Gastroesophageal sphincter (tissue), 4 donors: ENCODE results near the gene RAB35. TPM values are rescaled to one million over a fixed set of nuclear protein-coding genes. Genes with fewer than 3 reads are reported as not detected.

Source experiments
- ATAC-seq: fragments of 150-250 bp; one replicate; pipeline ENCODE4 v1.9.1; 2016; ENCODE audit warnings: mild to moderate bottlenecking, moderate library complexity
- H3K27ac ChIP-seq, 4 donors: fragments of 200-600 bp; sonication (generic) in 3 of 4; 1 replicate in 3 of 4; 2 replicates in 1 of 4; pipeline ENCODE4 v1.5.1; 2016 to 2019
- H3K27me3 ChIP-seq: fragments of 200-600 bp; sonication (generic); one replicate; pipeline ENCODE4 v1.5.1; 2019
- H3K36me3 ChIP-seq, 2 donors: fragments of 200-600 bp; sonication (generic); one replicate each; pipeline ENCODE4 v1.5.1; 2019; ENCODE audit warnings: control low read depth in 1 of 2
- H3K4me1 ChIP-seq, 3 donors: fragments of 200-600 bp; sonication (generic); 1 replicate in 2 of 3; 2 replicates in 1 of 3; pipeline ENCODE4 v1.5.1; 2016 to 2019; ENCODE audit warnings: control low read depth in 2 of 3
- H3K4me3 ChIP-seq, 2 donors: fragments of 200-600 bp; sonication (generic); one replicate each; pipeline ENCODE4 v1.5.1; 2019; ENCODE audit warnings: mild to moderate bottlenecking in 1 of 2, moderate library complexity in 1 of 2
- H3K9me3 ChIP-seq, 3 donors: fragments of 200-600 bp; sonication (generic); one replicate each; pipeline ENCODE4 v1.5.1; 2017 to 2019; ENCODE audit warnings: control low read depth in 2 of 3
- EP300 ChIP-seq: sonication (generic); formaldehyde crosslinking; IDR thresholded peaks from one replicate; pipeline ENCODE4 v1.6.1; 2017; ENCODE audit warnings: antibody characterized with exemption, mild to moderate bottlenecking
- POLR2A ChIP-seq, 2 donors: fragments of 450-650 bp; IDR thresholded peaks; one replicate each; pipeline ENCODE4 v1.6.1; 2017; ENCODE audit warnings: antibody characterized with exemption in 2 of 2, mild to moderate bottlenecking in 2 of 2, moderate library complexity in 1 of 2
- POLR2AphosphoS5 ChIP-seq: sonication (generic); formaldehyde crosslinking; IDR thresholded peaks from one replicate; pipeline ENCODE4 v1.6.1; 2017; ENCODE audit warnings: antibody characterized with exemption
- WGBS, 2 donors: methylation state at CpG; one replicate each; pipeline ENCODE4 v1.1.5; 2018; ENCODE audit warnings: low coverage in 1 of 2; 5-methylcytosine and 5-hydroxymethylcytosine counted together
- total RNA-seq, 4 donors: library from RNA; depleted of rRNA; stranded (reverse); fragments of >200 nt; gene quantifications; one replicate each; pipeline ENCODE4 v1.1.0, GENCODE V29; 2016
- TF ChIP-seq, protein P1 (sequence below), 4 experiments: fragments of 200-600 bp in 2 of 4; fragments of 450-650 bp in 2 of 4; sonication (generic) in 1 of 4; IDR thresholded peaks; one replicate each; pipeline ENCODE4 v1.5.1; 2017 to 2019; ENCODE audit warnings: antibody characterized with exemption in 4 of 4, mild to moderate bottlenecking in 2 of 4, moderate library complexity in 2 of 4

The RAB35 gene
- total RNA-seq, 4 donors from 2014 or later: 37.5 to 42.3 (median 41.7) TPM

GRCh38 chr12:120158351-120158750 lies 41.8 kb upstream of the RAB35 start:
- Histone ChIP-seq H3K27me3 (no peaks in the 10 kb centered on the region), H3K36me3 (peaks cover 0 to 100% of the 10 kb centered on the region in 2 donors), H3K9me3 (no peaks in the 10 kb centered on the region), H3K4me3 (no peak overlapping the region), H3K4me1 (no peaks in the 10 kb centered on the region), H3K27ac (no peak overlapping the region)
- no CpG with 5 or more reads among the region's 10 CpGs for WGBS, 2 donors
- ATAC-seq: no peak
- TF ChIP-seq, protein P1, sequence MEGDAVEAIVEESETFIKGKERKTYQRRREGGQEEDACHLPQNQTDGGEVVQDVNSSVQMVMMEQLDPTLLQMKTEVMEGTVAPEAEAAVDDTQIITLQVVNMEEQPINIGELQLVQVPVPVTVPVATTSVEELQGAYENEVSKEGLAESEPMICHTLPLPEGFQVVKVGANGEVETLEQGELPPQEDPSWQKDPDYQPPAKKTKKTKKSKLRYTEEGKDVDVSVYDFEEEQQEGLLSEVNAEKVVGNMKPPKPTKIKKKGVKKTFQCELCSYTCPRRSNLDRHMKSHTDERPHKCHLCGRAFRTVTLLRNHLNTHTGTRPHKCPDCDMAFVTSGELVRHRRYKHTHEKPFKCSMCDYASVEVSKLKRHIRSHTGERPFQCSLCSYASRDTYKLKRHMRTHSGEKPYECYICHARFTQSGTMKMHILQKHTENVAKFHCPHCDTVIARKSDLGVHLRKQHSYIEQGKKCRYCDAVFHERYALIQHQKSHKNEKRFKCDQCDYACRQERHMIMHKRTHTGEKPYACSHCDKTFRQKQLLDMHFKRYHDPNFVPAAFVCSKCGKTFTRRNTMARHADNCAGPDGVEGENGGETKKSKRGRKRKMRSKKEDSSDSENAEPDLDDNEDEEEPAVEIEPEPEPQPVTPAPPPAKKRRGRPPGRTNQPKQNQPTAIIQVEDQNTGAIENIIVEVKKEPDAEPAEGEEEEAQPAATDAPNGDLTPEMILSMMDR (IDR thresholded peaks at IDR 0.05): no peak
- TF ChIP-seq EP300 (no peak), POLR2A (IDR thresholded peaks at IDR 0.05) (no peak), POLR2AphosphoS5 (no peak)

DNA sequence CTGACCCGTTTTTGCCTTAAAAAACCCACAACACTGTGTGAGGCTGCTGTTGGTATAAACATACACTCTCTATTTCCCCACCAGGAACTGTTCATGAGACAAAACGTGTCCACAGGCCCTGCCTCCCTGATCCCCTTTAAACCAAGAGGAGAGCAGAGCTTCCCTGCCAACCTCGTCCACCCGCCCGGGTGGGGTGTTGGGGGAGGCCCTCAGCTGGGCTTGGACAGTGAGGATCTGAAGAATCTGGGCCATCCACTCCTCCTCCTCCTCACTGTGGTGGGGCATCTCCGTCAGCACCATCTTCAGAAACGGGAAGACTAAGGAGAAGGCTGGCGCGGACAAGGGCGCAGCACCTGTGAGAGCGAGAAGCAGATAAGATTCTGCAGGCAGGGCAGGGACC lies 41.1 kb upstream of the RAB35 start:
- no peak for ATAC-seq
- TF ChIP-seq EP300 (no peak), POLR2AphosphoS5 (no peak), POLR2A (IDR thresholded peaks at IDR 0.05) (no peak)
- TF ChIP-seq, protein P1 (IDR thresholded peaks at IDR 0.05): no peak
- Histone ChIP-seq H3K27ac (no peak overlapping the region), H3K4me3 (no peak overlapping the region), H3K27me3 (no peaks in the 10 kb centered on the region), H3K36me3 (peaks cover 3 to 100% of the 10 kb centered on the region in 2 donors), H3K9me3 (no peaks in the 10 kb centered on the region), H3K4me1 (no peaks in the 10 kb centered on the region)
- WGBS, 2 donors: 52 to 71% methylated on average over 1 to 2 of the region's 11 CpGs

DNA sequence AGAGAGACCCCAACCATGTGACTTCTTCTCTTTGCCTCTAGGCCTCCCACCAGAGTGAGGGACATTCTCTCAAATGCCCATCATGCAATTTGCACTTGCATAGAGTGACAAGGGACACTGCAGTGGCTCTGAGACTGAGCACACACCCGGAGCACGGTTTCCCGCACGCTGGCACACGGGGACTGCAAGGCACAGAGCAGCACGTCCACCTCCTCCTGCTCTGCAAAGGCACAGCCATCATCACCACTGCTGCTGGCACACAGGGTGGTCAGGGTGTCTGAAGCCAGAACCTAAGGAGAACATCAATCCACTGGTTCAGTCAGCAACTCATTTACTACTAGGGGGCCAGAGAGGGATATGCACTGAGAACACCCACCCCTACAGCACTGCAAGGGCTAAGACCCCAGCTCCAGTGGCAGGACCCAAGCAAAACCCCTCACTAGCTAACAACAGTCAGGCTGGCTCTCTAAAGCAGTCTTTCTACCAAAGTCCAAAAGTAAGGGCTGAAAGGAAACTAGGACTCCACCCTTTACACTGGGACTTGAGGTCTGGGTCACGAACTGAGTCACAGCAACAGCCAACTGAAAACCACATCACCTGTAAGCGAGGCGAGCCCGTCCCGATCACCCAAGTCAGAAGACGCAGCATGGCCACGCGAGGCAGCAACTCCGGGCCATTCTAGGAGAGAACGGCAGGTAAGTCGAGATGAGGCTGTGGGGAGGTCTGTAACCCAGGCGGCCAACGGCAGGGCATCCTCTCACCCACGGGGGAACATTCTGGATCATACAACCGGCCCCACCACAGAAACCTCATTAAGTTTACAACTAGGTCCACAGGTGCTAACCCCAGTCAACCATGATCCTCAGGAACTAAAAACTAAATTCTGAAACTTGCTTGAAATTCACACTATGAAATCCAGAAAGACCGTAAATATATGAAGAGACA lies 40.0 kb upstream of the RAB35 start:
- Histone ChIP-seq H3K9me3 (no peaks in the 10 kb centered on the region), H3K36me3 (peaks cover 3 to 100% of the 10 kb centered on the region in 2 donors), H3K27me3 (no peaks in the 10 kb centered on the region), H3K4me3 (no peak overlapping the region), H3K4me1 (no peaks in the 10 kb centered on the region), H3K27ac (no peak overlapping the region)
- TF ChIP-seq, protein P1 (IDR thresholded peaks at IDR 0.05): no peak
- TF ChIP-seq POLR2A (IDR thresholded peaks at IDR 0.05): no peak
- no peak for TF ChIP-seq POLR2AphosphoS5
- no peak for TF ChIP-seq EP300
- no peak for ATAC-seq
- WGBS, 2 donors: 93 to 95% methylated on average over 4 to 8 of the region's 22 CpGs

GRCh38 chr12:120155072-120155471 lies 38.5 kb upstream of the RAB35 start:
- peaks cover 3 to 100% of the 10 kb centered on the region in 2 donors for H3K36me3 ChIP-seq
- TF ChIP-seq POLR2A (IDR thresholded peaks at IDR 0.05) (no peak), EP300 (no peak), POLR2AphosphoS5 (no peak)
- TF ChIP-seq, protein P1 (IDR thresholded peaks at IDR 0.05): no peak
- 80 to 92% methylated on average over 4 to 5 of the region's 15 CpGs for WGBS, 2 donors

More at GRCh38 chr12:120155072-120155471, 38.5 kb upstream of the RAB35 start:
- no peaks in the 10 kb centered on the region for H3K9me3 ChIP-seq
- no peaks in the 10 kb centered on the region for H3K4me1 ChIP-seq
- no peak overlapping the region for H3K4me3 ChIP-seq
- H3K27me3 ChIP-seq: no peaks in the 10 kb centered on the region
- H3K27ac ChIP-seq: no peak overlapping the region
- no peak for ATAC-seq
